ENCODE measurements around the gene ZBTB1. TPM values are rescaled to one million over a fixed set of nuclear protein-coding genes. Genes with fewer than 3 reads are reported as not detected.
A peak's percentile ranks its signal among the peaks of the same experiment; 100 is the strongest.

The ZBTB1 gene
- total and polyA plus RNA-seq, 4 donors = 5.4 to 29.3 (median 10.7) TPM

- TF ChIP-seq TAF1 (conservative IDR thresholded peaks at IDR 0.05) (no peak), JUND (IDR thresholded peaks at IDR 0.05) (no peak), NR2F2 (IDR thresholded peaks at IDR 0.05) (no peak), RAD21 (IDR thresholded peaks at IDR 0.05) (no peak), CTCF (IDR thresholded peaks at IDR 0.05; ENCODE audit: low read depth, low read length, missing input control) (no peak), HNF4A (conservative IDR thresholded peaks at IDR 0.05) (no peak), MAX (IDR thresholded peaks at IDR 0.05) (no peak), GABPA (IDR thresholded peaks at IDR 0.05 in 1 of 2, conservative IDR thresholded peaks at IDR 0.05 in 1 of 2) (no peak), EGR1 (IDR thresholded peaks at IDR 0.05; ENCODE audit: low read depth in 2 of 2) (no peak), FOXA2 (IDR thresholded peaks at IDR 0.05) (no peak), FOXA1 (IDR thresholded peaks at IDR 0.05) (no peak), ZBTB33 (IDR thresholded peaks at IDR 0.05) (no peak), REST (IDR thresholded peaks at IDR 0.05) (no peak), YY1 (IDR thresholded peaks at IDR 0.05) (no peak), SP1 (IDR thresholded peaks at IDR 0.05) (no peak), HNF4G (IDR thresholded peaks at IDR 0.05) (no peak), ATF3 (IDR thresholded peaks at IDR 0.05) (no peak), RXRA (IDR thresholded peaks at IDR 0.05) (no peak)
- peak overlapping the region; percentile 3 to 44 (median 39) for H3K4me3 ChIP-seq (ENCODE audit: low read depth in 1 of 3, low read length in 3 of 3)
- no peaks in the 10 kb centered on the region for H3K36me3 ChIP-seq (ENCODE audit: control insufficient read depth in 4 of 4, insufficient read depth in 3 of 4, low read depth in 1 of 4, low read length in 3 of 4)
- H3K9ac ChIP-seq (ENCODE audit: low read depth in 1 of 2, low read length in 2 of 2) = no peak overlapping the region
- peaks cover 0 to 12% (median 2%) of the 10 kb centered on the region in 4 donors for H3K4me1 ChIP-seq (ENCODE audit: control insufficient read depth in 4 of 4, insufficient read depth in 4 of 4, low read length in 3 of 4)
- H3K27ac ChIP-seq (ENCODE audit: low read depth in 1 of 2, low read length in 2 of 2) = no peak overlapping the region
- 14% methylated on average over 61 of the region's 61 CpGs for WGBS
- H3K27me3 ChIP-seq (ENCODE audit: control insufficient read depth in 4 of 4, insufficient read depth in 4 of 4, low read length in 3 of 4) = peaks cover 0 to 4% (median 0%) of the 10 kb centered on the region in 4 donors
- peaks cover 0 to 11% (median 3%) of the 10 kb centered on the region in 4 donors for H3K9me3 ChIP-seq (ENCODE audit: control insufficient read depth in 4 of 4, low read length in 3 of 4)
- DNase-seq (ENCODE audit: low spot score) = no peak
Observed at GRCh38 chr14:64541972-64542835, 37.6 kb downstream of the ZBTB1 start.

Measured in liver (tissue), 9 donors.